CD4-positive, alpha-beta T cell treated with Interleukin-4 for 4 hours (primary cell): ENCODE measurements around the gene IZUMO4.
A peak's percentile ranks its signal among the peaks of the same experiment; 100 is the strongest.

ENCODE experiments used
- DNase-seq: peaks from one replicate; pipeline ENCODE4 v3.0.0-alpha.2; 2020

IZUMO4 gene

GRCh38 chr19:2096480-2097202 lies at the start of gene IZUMO4:
TSS of gene IZUMO4 (plus strand) at chr19:2096915. CDS start at chr19:2096946, 31 bp downstream.
- peak; percentile 95 for DNase-seq

- no peak for DNase-seq
These were observed 49.7 kb upstream of the IZUMO4 start for GRCh38 chr19:2047076-2047448.

- peak; percentile 38 for DNase-seq
These were observed 49.1 kb upstream of the IZUMO4 start for GRCh38 chr19:2047449-2048103.

- no peak for DNase-seq
These were observed 48.4 kb upstream of the IZUMO4 start for GRCh38 chr19:2048104-2048958.

GRCh38 chr19:2048959-2049740 lies 47.6 kb upstream of the IZUMO4 start:
- DNase-seq = no peak

GRCh38 chr19:2049741-2050348 lies 46.9 kb upstream of the IZUMO4 start:
- peak; percentile 69 for DNase-seq

GRCh38 chr19:2050349-2050990 lies 46.2 kb upstream of the IZUMO4 start:
- no peak for DNase-seq

GRCh38 chr19:2050991-2051772 lies 45.5 kb upstream of the IZUMO4 start, which contains the start of gene MKNK2:
TSS of gene MKNK2 (minus strand) at chr19:2051244. CDS start at chr19:2050851, 393 bp downstream.
- peak; percentile 84 for DNase-seq

- peak; percentile 68 for DNase-seq
These were observed 44.7 kb upstream of the IZUMO4 start for GRCh38 chr19:2051773-2052704.

GRCh38 chr19:2053601-2054389 lies 42.9 kb upstream of the IZUMO4 start:
- no peak for DNase-seq

- DNase-seq = no peak
These were observed 42.0 kb upstream of the IZUMO4 start for GRCh38 chr19:2054763-2055162.

- peak; percentile 27 for DNase-seq
These were observed 40.5 kb upstream of the IZUMO4 start for GRCh38 chr19:2055931-2056836.

GRCh38 chr19:2056837-2057192 lies 39.9 kb upstream of the IZUMO4 start:
- no peak for DNase-seq

GRCh38 chr19:2057484-2058469 lies 38.9 kb upstream of the IZUMO4 start:
- DNase-seq = no peak

- DNase-seq = no peak
These were observed 37.9 kb upstream of the IZUMO4 start for GRCh38 chr19:2058570-2059421.
